WTC11 (cell line): Measurements from ENCODE around the gene MAML3. TPM values are rescaled to one million over a fixed set of nuclear protein-coding genes. Genes with fewer than 3 reads are reported as not detected.
A peak's percentile ranks its signal among the peaks of the same experiment; 100 is the strongest.

Source experiments
- ATAC-seq: fragments of 200-7000 bp; cut with Tn5 transposase; 2 replicates; pipeline ENCODE4 v1.10.0; 2021; ENCODE audit warnings: mild to moderate bottlenecking, moderate library complexity
- CTCF ChIA-PET: fragments of 300-600 bp; sonication (Branson Sonifier 250); formaldehyde crosslinking; loops from one replicate; lab custom pipeline; 2021; ENCODE audit warnings: antibody characterized with exemption; lab: Charles Lee
- POLR2A ChIA-PET: fragments of 350-600 bp; sonication (Branson Sonifier 250); formaldehyde crosslinking; loops from one replicate; lab custom pipeline; 2021; ENCODE audit warnings: antibody characterized with exemption; lab: Charles Lee
- DNase-seq: peaks from one replicate; pipeline ENCODE4 v3.0.0; 2021; ENCODE audit warnings: low spot score
- H3K27ac Mint-ChIP-seq: 2 replicates; pipeline ENCODE4 v1.8.0; 2021; ENCODE audit warnings: mixed read lengths
- H3K27me3 Mint-ChIP-seq: 2 replicates; pipeline ENCODE4 v1.8.0; 2021; ENCODE audit warnings: low read depth, mild to moderate bottlenecking, moderate library complexity, mixed read lengths
- H3K36me3 Mint-ChIP-seq: 2 replicates; pipeline ENCODE4 v1.8.0; 2021; ENCODE audit warnings: mixed read lengths
- H3K4me1 Mint-ChIP-seq: 2 replicates; pipeline ENCODE4 v1.8.0; 2022; ENCODE audit warnings: mixed read lengths
- H3K4me3 Mint-ChIP-seq: 2 replicates; pipeline ENCODE4 v1.8.0; 2021; ENCODE audit warnings: mild to moderate bottlenecking, moderate library complexity, mixed read lengths
- H3K9me3 Mint-ChIP-seq: 2 replicates; pipeline ENCODE4 v1.8.0; 2021; ENCODE audit warnings: mixed read lengths
- FOXK1 ChIP-seq: sonication (generic); formaldehyde crosslinking; IDR thresholded peaks from 2 replicates; pipeline ENCODE4 v1.8.0; 2022; ENCODE audit warnings: mild to moderate bottlenecking, moderate library complexity, missing genetic modification reagents
- GRHL2 ChIP-seq: fragments of 250-450 bp; sonication (Bioruptor Pico); IDR thresholded peaks from 2 replicates; pipeline ENCODE4 v1.8.0; 2022; ENCODE audit warnings: mild to moderate bottlenecking, moderate library complexity; ENCODE audit not compliant: insufficient replicate concordance, severe bottlenecking
- IRF2 ChIP-seq: sonication (generic); formaldehyde crosslinking; IDR thresholded peaks from 2 replicates; pipeline ENCODE4 v1.8.0; 2022; ENCODE audit warnings: low read depth, missing genetic modification reagents, borderline replicate concordance
- KAT7 ChIP-seq: sonication (generic); formaldehyde crosslinking; IDR thresholded peaks from 2 replicates; pipeline ENCODE4 v1.8.1; 2023; ENCODE audit warnings: missing genetic modification reagents, mild to moderate bottlenecking, borderline replicate concordance
- NFYB ChIP-seq: sonication (generic); formaldehyde crosslinking; conservative IDR thresholded peaks from 2 replicates; pipeline ENCODE4 v1.8.0; 2022; ENCODE audit warnings: low read depth, missing genetic modification reagents
- NR2C2 ChIP-seq: sonication (generic); formaldehyde crosslinking; IDR thresholded peaks from 2 replicates; pipeline ENCODE4 v1.8.0; 2022; ENCODE audit warnings: mild to moderate bottlenecking, missing genetic modification reagents
- ZNF317 ChIP-seq: sonication (generic); formaldehyde crosslinking; IDR thresholded peaks from 2 replicates; pipeline ENCODE4 v1.8.1; 2023; ENCODE audit warnings: low read depth, mild to moderate bottlenecking, moderate library complexity, missing genetic modification reagents, borderline replicate concordance
- ZNF423 ChIP-seq: fragments of 250-450 bp; sonication (Bioruptor Pico); IDR thresholded peaks from 2 replicates; pipeline ENCODE4 v2.1.2; 2022; ENCODE audit warnings: mild to moderate bottlenecking, moderate library complexity
- total RNA-seq: library from RNA; stranded (reverse); gene quantifications from 3 replicates; pipeline ENCODE4 v1.2.3, GENCODE V29; 2021
- TF ChIP-seq, protein P1 (sequence below): sonication (generic); formaldehyde crosslinking; IDR thresholded peaks from 2 replicates; pipeline ENCODE4 v1.8.1; 2022; ENCODE audit warnings: low read depth, missing genetic modification reagents, borderline replicate concordance
- TF ChIP-seq, protein P2 (sequence below): sonication (generic); formaldehyde crosslinking; IDR thresholded peaks from 2 replicates; pipeline ENCODE4 v1.8.0; 2022; ENCODE audit warnings: missing genetic modification reagents
- TF ChIP-seq, protein P3 (sequence below): sonication (generic); formaldehyde crosslinking; IDR thresholded peaks from 2 replicates; pipeline ENCODE4 v1.8.0; 2022; ENCODE audit warnings: mild to moderate bottlenecking, missing genetic modification reagents
- TF ChIP-seq, protein P4 (sequence below): sonication (generic); formaldehyde crosslinking; IDR thresholded peaks from 2 replicates; pipeline ENCODE4 v1.8.1; 2022; ENCODE audit warnings: missing genetic modification reagents, borderline replicate concordance
- TF ChIP-seq, protein P5 (sequence below): sonication (generic); formaldehyde crosslinking; IDR thresholded peaks from 2 replicates; pipeline ENCODE4 v1.8.1; 2023; ENCODE audit warnings: mild to moderate bottlenecking, missing genetic modification reagents

The MAML3 gene
- total RNA-seq, 1 experiment from 2014 or later: 7.4 TPM

DNA sequence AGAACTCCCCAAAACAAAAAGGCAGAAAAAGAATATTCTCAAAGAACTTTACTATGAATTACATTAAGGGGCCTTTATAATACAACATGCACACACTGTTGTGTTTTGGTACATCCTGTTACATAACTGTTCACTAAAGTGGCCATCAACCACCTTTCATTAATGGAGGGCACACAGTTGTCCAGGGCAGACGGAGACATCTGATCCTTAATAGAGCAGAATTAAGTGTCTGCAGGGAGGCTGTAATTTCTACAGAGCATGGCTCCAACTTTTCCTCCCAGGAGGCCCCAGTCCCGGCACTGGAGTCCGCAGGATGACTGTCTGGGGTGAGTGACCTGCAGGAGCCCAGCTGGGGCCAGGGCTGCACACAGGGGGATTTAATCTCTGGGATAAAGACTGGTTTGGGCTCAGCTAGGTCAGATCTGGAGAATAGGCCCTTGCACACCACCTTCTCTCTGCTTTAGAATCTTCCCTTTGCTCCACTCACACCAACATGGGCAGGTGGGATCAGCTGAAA lies 233.4 kb downstream of the MAML3 start:
- Mint-ChIP-seq H3K4me1 (peaks cover 66% of the 10 kb centered on the region), H3K36me3 (no peaks in the 10 kb centered on the region), H3K4me3 (no peak overlapping the region), H3K9me3 (no peaks in the 10 kb centered on the region), H3K27me3 (no peaks in the 10 kb centered on the region), H3K27ac (no peak overlapping the region)
- ChIA-PET CTCF (interaction anchor here (1.2 to 2.5 kb wide), 2 partner anchors 28 to 264 kb away, joined by 3 to 8 read pairs; no protein-coding TSS in a partner anchor), POLR2A (no interaction called here)
- ATAC-seq: no peak
- TF ChIP-seq, protein P1, sequence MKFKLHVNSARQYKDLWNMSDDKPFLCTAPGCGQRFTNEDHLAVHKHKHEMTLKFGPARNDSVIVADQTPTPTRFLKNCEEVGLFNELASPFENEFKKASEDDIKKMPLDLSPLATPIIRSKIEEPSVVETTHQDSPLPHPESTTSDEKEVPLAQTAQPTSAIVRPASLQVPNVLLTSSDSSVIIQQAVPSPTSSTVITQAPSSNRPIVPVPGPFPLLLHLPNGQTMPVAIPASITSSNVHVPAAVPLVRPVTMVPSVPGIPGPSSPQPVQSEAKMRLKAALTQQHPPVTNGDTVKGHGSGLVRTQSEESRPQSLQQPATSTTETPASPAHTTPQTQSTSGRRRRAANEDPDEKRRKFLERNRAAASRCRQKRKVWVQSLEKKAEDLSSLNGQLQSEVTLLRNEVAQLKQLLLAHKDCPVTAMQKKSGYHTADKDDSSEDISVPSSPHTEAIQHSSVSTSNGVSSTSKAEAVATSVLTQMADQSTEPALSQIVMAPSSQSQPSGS (CRISPR knock-in tag): no peak
- TF ChIP-seq NFYB (CRISPR knock-in tag): no peak
- TF ChIP-seq ZNF423 (CRISPR knock-in tag): no peak
- TF ChIP-seq, protein P2, sequence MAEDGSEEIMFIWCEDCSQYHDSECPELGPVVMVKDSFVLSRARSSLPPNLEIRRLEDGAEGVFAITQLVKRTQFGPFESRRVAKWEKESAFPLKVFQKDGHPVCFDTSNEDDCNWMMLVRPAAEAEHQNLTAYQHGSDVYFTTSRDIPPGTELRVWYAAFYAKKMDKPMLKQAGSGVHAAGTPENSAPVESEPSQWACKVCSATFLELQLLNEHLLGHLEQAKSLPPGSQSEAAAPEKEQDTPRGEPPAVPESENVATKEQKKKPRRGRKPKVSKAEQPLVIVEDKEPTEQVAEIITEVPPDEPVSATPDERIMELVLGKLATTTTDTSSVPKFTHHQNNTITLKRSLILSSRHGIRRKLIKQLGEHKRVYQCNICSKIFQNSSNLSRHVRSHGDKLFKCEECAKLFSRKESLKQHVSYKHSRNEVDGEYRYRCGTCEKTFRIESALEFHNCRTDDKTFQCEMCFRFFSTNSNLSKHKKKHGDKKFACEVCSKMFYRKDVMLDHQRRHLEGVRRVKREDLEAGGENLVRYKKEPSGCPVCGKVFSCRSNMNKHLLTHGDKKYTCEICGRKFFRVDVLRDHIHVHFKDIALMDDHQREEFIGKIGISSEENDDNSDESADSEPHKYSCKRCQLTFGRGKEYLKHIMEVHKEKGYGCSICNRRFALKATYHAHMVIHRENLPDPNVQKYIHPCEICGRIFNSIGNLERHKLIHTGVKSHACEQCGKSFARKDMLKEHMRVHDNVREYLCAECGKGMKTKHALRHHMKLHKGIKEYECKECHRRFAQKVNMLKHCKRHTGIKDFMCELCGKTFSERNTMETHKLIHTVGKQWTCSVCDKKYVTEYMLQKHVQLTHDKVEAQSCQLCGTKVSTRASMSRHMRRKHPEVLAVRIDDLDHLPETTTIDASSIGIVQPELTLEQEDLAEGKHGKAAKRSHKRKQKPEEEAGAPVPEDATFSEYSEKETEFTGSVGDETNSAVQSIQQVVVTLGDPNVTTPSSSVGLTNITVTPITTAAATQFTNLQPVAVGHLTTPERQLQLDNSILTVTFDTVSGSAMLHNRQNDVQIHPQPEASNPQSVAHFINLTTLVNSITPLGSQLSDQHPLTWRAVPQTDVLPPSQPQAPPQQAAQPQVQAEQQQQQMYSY: no peak
- TF ChIP-seq NR2C2 (CRISPR knock-in tag): no peak
- TF ChIP-seq ZNF317 (CRISPR knock-in tag): no peak
- TF ChIP-seq, protein P3, sequence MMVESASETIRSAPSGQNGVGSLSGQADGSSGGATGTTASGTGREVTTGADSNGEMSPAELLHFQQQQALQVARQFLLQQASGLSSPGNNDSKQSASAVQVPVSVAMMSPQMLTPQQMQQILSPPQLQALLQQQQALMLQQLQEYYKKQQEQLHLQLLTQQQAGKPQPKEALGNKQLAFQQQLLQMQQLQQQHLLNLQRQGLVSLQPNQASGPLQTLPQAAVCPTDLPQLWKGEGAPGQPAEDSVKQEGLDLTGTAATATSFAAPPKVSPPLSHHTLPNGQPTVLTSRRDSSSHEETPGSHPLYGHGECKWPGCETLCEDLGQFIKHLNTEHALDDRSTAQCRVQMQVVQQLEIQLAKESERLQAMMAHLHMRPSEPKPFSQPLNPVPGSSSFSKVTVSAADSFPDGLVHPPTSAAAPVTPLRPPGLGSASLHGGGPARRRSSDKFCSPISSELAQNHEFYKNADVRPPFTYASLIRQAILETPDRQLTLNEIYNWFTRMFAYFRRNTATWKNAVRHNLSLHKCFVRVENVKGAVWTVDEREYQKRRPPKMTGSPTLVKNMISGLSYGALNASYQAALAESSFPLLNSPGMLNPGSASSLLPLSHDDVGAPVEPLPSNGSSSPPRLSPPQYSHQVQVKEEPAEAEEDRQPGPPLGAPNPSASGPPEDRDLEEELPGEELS (CRISPR knock-in tag): no peak
- TF ChIP-seq FOXK1 (CRISPR knock-in tag): no peak
- no peak for TF ChIP-seq KAT7 (CRISPR knock-in tag)
- no peak for TF ChIP-seq IRF2 (CRISPR knock-in tag)
- no peak for TF ChIP-seq GRHL2 (CRISPR knock-in tag)
- TF ChIP-seq, protein P4, sequence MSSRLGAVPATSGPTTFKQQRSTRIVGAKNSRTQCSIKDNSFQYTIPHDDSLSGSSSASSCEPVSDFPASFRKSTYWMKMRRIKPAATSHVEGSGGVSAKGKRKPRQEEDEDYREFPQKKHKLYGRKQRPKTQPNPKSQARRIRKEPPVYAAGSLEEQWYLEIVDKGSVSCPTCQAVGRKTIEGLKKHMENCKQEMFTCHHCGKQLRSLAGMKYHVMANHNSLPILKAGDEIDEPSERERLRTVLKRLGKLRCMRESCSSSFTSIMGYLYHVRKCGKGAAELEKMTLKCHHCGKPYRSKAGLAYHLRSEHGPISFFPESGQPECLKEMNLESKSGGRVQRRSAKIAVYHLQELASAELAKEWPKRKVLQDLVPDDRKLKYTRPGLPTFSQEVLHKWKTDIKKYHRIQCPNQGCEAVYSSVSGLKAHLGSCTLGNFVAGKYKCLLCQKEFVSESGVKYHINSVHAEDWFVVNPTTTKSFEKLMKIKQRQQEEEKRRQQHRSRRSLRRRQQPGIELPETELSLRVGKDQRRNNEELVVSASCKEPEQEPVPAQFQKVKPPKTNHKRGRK: no peak
- DNase-seq: no peak

DNA sequence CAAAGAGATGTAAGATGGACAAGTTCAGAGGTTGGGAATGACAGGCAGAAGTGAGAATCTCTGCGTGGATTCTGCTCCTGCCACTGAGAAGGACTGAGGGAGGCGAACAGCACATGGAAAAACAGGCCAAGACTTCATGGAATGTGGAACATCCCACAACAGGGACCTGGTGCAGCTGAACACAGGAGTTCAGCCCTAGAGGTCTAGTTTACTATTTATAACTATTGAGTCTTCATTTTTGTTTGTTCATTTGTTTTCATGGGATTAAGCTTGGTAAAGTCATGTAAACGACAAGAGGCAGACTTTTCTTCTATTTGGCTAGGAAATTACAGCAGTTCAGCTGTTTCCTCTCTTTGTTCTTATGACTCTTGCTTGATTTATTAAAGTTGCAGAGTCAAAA lies 234.5 kb downstream of the MAML3 start:
- ChIA-PET CTCF (no interaction called here), POLR2A (no interaction called here)
- no peaks in the 10 kb centered on the region for H3K36me3 Mint-ChIP-seq
- H3K4me1 Mint-ChIP-seq: peaks cover 73% of the 10 kb centered on the region
- no peak for DNase-seq
- H3K27ac Mint-ChIP-seq: no peak overlapping the region
- H3K4me3 Mint-ChIP-seq: no peak overlapping the region
- H3K9me3 Mint-ChIP-seq: no peaks in the 10 kb centered on the region
- TF ChIP-seq, protein P2: peak; percentile 34; the same call in 1 of the 2 replicates
- TF ChIP-seq, protein P5, sequence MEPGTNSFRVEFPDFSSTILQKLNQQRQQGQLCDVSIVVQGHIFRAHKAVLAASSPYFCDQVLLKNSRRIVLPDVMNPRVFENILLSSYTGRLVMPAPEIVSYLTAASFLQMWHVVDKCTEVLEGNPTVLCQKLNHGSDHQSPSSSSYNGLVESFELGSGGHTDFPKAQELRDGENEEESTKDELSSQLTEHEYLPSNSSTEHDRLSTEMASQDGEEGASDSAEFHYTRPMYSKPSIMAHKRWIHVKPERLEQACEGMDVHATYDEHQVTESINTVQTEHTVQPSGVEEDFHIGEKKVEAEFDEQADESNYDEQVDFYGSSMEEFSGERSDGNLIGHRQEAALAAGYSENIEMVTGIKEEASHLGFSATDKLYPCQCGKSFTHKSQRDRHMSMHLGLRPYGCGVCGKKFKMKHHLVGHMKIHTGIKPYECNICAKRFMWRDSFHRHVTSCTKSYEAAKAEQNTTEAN: no peak
- TF ChIP-seq, all 79 proteins: peak for 1
- peak; percentile 16; the same call in 1 of the 2 replicates for ATAC-seq
- H3K27me3 Mint-ChIP-seq: no peaks in the 10 kb centered on the region
